H4 (cell line): Measurements from ENCODE around the gene CAMTA1. TPM values are rescaled to one million over a fixed set of nuclear protein-coding genes. Genes with fewer than 3 reads are reported as not detected.

Source experiments
- DNase-seq: peaks from one replicate; pipeline ENCODE4 v3.0.0-alpha.2; 2015; ENCODE audit warnings: low spot score
- total RNA-seq: library from RNA; depleted of rRNA; stranded (reverse); fragments of >200 nt; shearing (Covaris generic); gene quantifications from 2 replicates; pipeline ENCODE4 v1.2.3, GENCODE V29; 2014

Gene CAMTA1
- total RNA-seq, 1 experiment from 2014 or later, result 98.2 TPM

GRCh38 chr1:6850537-6850936, 65.3 kb downstream of the CAMTA1 start:
- DNase-seq, result no peak

- no peak for DNase-seq
These were observed 67.1 kb downstream of the CAMTA1 start for GRCh38 chr1:6852136-6852890.

DNA sequence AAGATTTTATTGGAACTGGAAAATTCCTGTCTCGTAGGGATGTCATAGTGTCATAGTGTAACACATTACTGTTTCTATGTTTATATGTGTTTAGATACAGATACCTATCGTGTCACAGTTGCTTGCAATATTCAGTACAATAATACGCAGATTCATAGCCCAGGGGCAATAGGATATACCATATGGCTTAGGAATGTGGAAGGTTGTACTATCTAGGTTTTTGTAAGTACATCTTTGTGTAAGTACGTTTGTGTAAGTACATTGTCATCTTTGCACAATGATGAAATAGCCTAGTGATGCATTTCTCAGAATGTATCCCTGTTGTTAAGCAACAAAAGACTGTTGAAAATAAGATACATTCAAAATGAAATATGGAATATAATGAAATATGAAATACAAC, 68.9 kb downstream of the CAMTA1 start:
- no peak for DNase-seq

DNA sequence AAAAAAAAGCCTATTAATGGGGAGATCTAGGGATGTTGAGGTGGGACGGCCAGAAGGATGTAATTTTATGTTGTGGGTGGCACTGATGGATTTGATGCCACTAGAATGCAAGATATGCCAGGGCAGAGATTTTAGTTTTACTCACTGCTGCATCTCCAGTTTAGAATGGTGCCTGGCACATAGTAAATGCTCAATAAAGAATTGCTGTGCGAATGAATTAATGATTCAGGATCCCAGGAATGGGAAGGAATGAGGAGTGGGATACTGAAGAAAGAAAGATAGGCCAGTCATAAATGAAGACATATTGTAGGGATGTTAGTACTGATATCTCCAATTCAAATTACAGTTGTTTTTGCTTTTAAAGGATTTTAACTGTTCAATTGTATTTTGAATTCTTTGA, 72.6 kb downstream of the CAMTA1 start:
- DNase-seq, result no peak

GRCh38 chr1:6858596-6858995, 73.3 kb downstream of the CAMTA1 start:
- DNase-seq, result no peak

DNA sequence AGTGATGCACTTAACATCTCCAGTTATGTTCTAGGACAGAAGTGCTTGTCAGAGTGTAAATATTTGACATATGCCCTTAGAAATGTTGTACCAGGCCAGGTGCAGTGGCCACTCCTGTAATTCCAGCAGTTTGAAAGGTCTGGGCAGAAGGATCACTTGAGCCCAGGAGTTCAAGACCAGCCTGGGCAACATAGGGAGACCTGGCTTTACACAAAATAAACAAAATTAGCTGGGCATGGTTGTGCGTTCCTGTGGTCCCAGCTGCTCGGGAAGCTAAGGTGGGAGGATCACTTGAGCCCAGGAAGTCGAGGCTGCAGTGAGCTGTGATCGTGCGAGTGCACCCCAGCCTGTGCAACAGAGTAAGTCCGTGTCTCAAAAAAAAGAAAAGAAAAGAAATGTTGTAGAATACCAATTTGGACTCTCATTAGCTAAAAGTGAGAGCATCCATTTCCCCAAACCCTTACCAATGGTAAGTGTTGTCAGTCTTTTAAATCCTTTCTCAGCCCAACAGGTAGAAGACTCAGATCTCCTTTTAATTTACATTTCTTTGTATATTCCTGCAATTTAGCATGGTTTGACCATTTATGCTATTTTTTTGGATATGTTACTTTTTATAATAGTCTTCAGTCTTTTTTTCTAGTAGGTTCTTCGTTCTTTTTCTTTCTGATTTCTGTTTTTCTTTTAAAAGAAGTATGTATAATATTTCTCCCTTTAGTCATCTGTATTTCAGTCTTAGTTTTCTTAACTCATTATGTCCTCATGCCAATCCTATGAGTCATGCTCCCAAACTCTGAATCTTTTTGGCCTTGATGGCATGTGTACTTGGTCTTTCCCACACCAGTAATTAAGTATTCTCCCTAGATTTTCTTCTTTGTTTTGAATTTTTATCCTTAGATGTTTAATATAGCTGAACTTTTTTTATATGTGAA, 74.4 kb downstream of the CAMTA1 start:
- DNase-seq, result peak; percentile 69

DNA sequence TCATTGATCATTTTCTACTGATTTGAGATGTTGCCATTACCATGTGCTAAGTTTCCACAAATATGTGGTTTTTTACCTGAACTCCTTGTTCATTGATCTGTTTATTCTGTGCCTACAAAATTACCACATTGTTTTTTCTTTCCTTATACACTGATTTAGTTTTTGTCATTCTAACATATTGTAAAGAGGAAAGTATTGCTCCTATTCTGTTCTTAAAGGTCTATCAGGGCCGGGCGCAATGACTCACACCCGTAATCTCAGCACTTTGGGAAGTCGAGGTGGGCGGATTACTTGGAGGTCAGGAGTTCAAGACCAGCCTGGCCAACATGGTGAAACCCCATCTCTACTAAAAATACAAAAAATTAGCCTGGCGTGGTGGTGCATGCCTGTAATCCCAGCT, 75.1 kb downstream of the CAMTA1 start:
- DNase-seq, result peak; percentile 29

DNA sequence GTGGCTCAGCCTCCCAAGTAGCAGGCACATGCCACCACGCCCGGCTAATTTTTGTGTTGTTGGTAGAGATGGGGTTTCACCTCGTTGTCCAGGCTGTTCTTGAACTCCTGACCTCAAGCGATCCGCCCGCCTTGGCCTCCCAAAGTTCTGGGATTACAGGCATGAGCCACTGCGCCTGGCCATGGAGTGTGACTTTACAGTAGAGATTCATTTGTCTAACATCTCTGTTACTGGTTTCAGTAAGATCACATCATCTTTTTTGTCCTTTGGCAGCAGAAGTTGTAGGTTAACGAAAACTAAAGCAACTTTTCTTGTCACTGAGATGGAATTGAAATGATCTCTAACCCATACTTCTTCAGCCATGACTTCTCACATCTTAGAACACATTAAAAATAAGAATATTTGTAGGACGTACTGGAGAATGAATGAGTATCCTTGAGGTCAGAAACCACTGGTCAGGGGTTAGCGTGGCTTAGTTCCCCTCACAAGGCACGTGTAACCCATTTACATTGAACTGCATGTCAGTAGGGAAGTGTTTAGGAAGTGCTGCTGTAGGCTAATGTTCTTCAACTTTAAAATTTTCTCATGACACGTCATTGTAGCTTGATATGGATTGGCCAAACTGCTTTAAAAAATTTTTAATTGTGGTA, 75.9 kb downstream of the CAMTA1 start:
- DNase-seq, result no peak

DNA sequence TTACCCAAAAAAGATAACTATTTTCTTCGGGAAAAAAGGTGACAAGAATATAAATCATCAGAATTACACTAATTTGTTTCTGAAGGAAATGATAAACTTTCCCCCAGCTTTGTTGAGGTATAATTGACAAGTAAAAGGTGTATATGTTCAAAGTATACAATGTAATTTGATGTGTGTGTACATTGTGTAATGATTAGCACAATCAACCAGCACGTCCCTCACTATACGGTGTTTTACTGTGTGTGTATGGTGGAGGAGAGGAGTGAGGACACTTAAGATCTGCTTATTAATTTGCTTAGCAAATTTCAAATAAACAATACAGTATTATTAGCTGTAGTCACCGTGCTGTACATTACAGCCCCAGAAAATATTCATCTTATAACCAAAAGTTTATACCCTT, 77.7 kb downstream of the CAMTA1 start:
- DNase-seq, result no peak

DNA sequence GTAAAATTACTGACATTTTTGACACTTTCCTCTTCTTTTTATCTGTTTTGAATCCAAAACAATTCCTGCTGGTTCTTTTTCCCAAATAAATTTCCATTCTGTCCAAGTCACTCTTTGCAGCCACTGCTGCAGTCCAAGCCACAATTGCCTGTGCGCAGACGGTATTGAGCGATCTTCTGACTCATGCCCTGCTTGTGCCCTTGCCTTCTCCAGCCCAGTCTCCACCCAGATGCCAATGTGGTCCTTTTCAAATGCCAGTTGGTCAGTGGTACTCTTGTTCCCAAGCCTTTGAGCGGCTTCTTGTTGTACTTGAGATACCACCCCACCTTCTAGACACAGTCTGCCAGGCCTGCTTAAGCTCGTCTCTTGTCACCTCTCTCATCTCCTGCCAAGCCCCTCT, 78.9 kb downstream of the CAMTA1 start:
- peak; percentile 10 for DNase-seq

DNA sequence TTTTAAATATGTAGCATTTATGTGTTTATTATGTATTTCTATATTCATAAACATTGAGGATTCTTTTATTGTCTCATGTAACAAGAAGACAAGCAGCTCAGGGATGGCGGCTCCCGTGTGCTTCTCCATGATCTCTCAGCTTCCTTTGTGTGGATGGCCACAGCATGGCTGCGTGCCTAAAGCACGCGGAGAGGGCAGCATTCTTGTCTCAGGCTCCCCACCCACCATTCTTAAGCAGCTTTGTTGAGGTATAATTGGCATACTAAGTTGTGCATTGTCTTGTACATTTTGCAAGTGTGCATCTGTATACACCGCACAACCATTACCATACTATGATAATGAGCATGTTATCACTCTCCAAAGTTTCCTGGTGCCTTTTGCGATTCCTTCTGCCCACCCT, 81.6 kb downstream of the CAMTA1 start:
- no peak for DNase-seq

DNA sequence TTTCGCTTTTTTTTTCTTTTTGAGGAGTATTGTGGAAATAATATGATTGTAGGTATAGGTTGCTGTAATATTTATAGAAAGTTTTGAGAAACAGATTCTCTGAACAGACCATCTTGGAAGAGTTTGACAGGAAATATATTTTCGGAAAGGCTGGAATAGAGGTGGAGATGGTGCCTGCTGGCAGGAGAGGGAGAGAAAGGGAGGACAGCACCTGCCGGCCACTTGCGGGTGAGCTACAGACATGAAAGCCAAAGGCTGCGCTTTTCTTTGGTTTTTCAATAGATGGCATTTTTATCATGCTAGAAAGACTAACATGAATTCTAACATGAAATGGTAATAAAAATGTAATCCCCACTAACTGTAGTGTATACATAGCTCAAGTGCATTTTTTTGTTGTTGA, 82.1 kb downstream of the CAMTA1 start:
- DNase-seq, result no peak

DNA sequence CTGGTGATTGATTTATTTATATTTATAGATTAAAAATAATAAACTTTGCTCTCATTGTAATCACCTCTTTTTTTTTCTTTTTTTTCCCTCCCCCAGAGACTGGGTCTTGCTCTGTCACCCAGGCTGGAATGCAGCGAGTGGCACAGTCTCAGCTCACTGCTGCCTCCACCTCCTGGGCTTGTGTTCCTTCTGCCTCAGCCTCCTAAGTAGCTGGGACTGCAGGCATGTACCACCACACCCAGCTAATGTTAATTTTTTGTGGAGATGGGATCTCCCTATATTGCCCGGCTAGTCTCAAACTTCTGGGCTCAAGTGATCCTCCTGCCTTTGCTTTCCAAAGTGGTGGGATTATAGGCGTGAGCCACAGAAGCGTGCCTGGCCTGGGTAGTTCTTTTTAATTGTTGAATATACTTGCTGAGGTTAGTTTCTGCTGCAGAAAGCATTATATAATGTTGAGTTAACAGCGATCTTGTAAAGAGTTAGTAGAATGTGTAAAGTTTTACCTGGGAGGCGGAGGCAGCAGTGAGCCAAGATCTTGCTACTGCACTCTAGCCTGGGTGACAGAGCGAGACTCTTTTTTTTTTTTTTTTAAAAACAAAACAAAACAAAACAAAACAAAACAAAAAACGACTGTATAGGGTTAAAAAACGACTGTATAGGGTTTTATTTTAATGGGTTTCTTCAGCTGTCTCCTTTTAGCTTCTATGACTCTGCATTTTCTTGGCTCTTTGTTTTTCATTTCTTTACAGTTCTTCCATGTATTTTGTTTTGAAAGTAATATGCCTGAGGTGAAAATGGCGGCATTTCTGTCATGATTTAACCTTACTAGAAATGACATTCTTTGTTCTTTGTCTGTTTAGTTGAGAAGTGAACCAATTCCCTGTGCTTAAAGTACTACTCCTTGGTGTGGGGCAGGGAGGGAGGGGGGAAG, 82.7 kb downstream of the CAMTA1 start:
- DNase-seq, result no peak

DNA sequence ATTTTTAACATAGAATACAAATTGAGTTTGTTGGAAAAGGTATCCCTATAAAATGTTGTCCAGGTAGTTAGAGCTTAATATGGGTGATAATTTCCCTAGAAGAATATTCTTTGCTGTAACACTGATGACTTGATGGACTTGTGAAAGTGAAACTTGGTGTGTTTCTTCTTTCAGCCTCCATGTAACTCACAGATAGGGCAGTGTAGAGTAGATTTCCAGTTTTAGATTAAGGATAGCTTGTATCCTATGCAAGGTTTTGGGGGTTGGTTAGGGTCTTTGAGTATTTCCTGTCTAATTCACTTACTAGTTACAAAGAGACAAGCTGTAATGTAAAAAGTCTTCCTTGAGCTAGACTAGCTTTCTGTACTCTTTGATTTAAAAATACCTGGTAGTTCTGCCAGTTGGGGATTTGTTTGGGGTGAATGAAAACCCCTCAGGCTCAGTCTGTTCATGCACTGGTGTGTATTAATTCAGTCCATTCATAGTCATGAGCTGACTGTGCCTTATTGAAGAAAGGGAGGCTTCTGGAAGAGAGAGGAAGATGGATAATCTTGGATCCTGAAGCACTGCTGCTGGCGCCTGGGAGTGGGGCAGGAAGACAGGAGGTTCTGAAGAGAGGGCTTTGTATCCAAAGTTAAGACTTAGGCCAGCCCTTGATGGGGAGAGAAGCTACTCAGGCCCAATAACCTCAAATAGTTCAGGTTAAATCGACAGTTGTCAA, 83.6 kb downstream of the CAMTA1 start:
- no peak for DNase-seq

DNA sequence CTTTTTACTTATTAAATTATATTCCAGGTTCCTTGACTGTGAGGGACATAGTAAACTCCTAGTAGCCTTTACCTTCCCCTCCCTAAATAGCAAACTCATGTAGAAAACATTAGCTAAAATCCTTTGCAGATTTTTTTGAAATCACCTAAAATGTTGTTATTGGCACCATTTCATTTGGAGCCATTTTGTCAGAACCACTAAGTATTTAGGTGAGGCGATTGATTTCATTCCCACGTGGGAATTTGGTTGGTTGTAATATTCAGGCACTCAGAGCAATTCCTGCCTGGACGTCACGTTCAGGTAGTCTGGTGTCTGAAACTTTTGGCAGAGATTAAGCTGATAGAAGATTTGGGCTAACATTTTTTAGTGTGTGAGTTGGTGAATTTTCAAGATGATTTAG, 84.3 kb downstream of the CAMTA1 start:
- DNase-seq, result no peak

- no peak for DNase-seq
These were observed 84.8 kb downstream of the CAMTA1 start for GRCh38 chr1:6870086-6870485.

- DNase-seq, result no peak
These were observed 85.3 kb downstream of the CAMTA1 start for GRCh38 chr1:6870571-6870970.

DNA sequence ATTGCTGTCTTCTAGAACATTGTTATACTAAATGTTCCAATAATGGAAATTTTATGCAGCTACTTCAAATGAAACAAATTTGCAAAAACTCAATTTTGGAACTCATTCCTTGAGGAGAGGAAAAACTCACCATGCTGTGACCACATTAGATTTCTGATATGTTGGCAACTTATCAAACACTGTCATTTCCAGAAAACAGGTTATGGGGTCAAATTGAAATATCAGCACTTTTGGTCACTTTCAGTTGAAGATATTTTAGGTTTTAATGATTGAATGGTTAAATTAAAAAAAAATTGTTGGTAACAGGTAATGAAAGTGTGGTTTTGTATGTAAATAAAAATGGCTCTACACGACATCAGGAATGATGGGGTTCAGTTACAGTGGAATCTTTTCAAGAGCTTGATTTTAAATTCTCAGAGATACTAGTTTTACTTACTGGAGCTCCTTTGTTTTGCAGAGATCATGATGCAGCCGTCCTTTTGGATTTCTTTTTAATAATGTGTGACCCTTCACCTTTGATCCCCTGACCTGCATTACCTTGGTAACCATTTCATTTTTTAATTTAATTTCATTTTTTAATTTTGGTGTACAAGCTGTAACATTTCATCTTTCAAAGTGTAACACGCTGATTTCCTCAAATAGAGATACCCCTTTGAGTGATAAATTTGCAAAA, 86.2 kb downstream of the CAMTA1 start:
- no peak for DNase-seq

GRCh38 chr1:6872573-6873261, 87.5 kb downstream of the CAMTA1 start:
- DNase-seq, result no peak
